GM12878 (cell line): Measurements from ENCODE around the gene NDUFAF5. TPM values are rescaled to one million over a fixed set of nuclear protein-coding genes. Genes with fewer than 3 reads are reported as not detected.

Source experiments
- ATAC-seq: fragments of 200-7000 bp; cut with Tn5 transposase; 3 replicates; pipeline ENCODE4 v1.9.1; 2020; ENCODE audit warnings: mild to moderate bottlenecking, moderate library complexity
- BruUV-seq: library from RNA; stranded (reverse); fragments of 400-500 nt; replicated peaks from 2 replicates; lab custom pipeline; 2021; lab: Mats Ljungman, UMichigan
- CTCF ChIA-PET: fragments of 300-600 bp; sonication (Branson Sonifier 250); formaldehyde crosslinking; extraction: SDS; loops from one replicate; lab custom pipeline; 2021; ENCODE audit warnings: inconsistent platforms; lab: Yijun Ruan, JAX
- POLR2A ChIA-PET: fragments of 350-600 bp; formaldehyde crosslinking; extraction: SDS; loops from one replicate; lab custom pipeline; 2021; ENCODE audit warnings: inconsistent platforms; lab: Charles Lee
- RAD21 ChIA-PET: fragments of 300-600 bp; sonication (Branson Sonifier 250); formaldehyde crosslinking; loops from one replicate; lab custom pipeline; 2023; ENCODE audit warnings: antibody characterized with exemption; ENCODE audit not compliant: unreplicated experiment; lab: Charles Lee
- SMC1A ChIA-PET: fragments of 300-600 bp; sonication (Branson Sonifier 250); formaldehyde crosslinking; loops from one replicate; lab custom pipeline; 2023; ENCODE audit not compliant: unreplicated experiment, uncharacterized antibody; lab: Charles Lee
- DNase-seq: peaks from one replicate; pipeline ENCODE4 v3.0.0-alpha.2; 2011; ENCODE audit warnings: low read depth, low spot score
- FAIRE-seq: peaks from 3 replicates; lab custom pipeline; 2011; peaks lifted over from hg19 to GRCh38; lab: Jason Lieb, UNC
- H2AFZ ChIP-seq: 2 replicates; pipeline ENCODE4 v1.6.0; 2011; ENCODE audit warnings: low read depth, low read length, control low read depth; ENCODE audit not compliant: control insufficient read depth
- H3K27ac ChIP-seq: 2 replicates; pipeline ENCODE4 v1.5.1; 2011; ENCODE audit warnings: control low read depth; ENCODE audit not compliant: control insufficient read depth, insufficient read depth
- H3K27me3 ChIP-seq, 2 experiments: replicated peaks in 1 of 2; 2 replicates each; pipeline versions ENCODE4 v1.6.0 to v1.6.1; 2011; ENCODE audit warnings: low read length in 1 of 2; ENCODE audit not compliant: control insufficient read depth in 2 of 2, insufficient read depth in 2 of 2
- H3K36me3 ChIP-seq, 2 experiments: 2 replicates each; pipeline ENCODE4 v1.5.1; 2011; ENCODE audit warnings: low read length in 1 of 2; ENCODE audit not compliant: control insufficient read depth in 2 of 2, insufficient read depth in 2 of 2
- H3K4me1 ChIP-seq: 2 replicates; pipeline ENCODE4 v1.6.1; 2011; ENCODE audit warnings: mild to moderate bottlenecking, low read length, moderate library complexity, mixed read lengths; ENCODE audit not compliant: control insufficient read depth, insufficient read depth
- H3K4me2 ChIP-seq: 2 replicates; pipeline ENCODE4 v1.6.0; 2011; ENCODE audit warnings: control low read depth; ENCODE audit not compliant: control insufficient read depth, insufficient read depth
- H3K4me3 ChIP-seq: fragments of 200-600 bp; sonication (generic); 2 replicates; pipeline ENCODE4 v1.5.1; 2016
- H3K79me2 ChIP-seq: 2 replicates; pipeline ENCODE4 v1.6.0; 2011; ENCODE audit warnings: low read length; ENCODE audit not compliant: control insufficient read depth, insufficient read depth
- H3K9ac ChIP-seq: 2 replicates; pipeline ENCODE4 v1.8.0; 2011; ENCODE audit warnings: low read length, control low read depth, mixed read lengths; ENCODE audit not compliant: control insufficient read depth, insufficient read depth
- H3K9me3 ChIP-seq: replicated peaks from 3 replicates; pipeline ENCODE4 v1.5.1; 2011; ENCODE audit warnings: mild to moderate bottlenecking, low read length; ENCODE audit not compliant: control insufficient read depth, insufficient read depth
- H4K20me1 ChIP-seq: 2 replicates; pipeline ENCODE4 v1.6.0; 2011; ENCODE audit not compliant: control insufficient read depth, insufficient read depth
- ATF2 ChIP-seq: IDR thresholded peaks from 2 replicates; pipeline ENCODE4 v1.6.1; 2012; ENCODE audit warnings: low read length, inconsistent platforms
- BCL11A ChIP-seq: IDR thresholded peaks from 2 replicates; pipeline ENCODE4 v1.6.1; 2011; ENCODE audit warnings: low read depth, low read length
- BCL3 ChIP-seq: IDR thresholded peaks from 2 replicates; pipeline ENCODE4 v1.6.1; 2011; ENCODE audit warnings: borderline replicate concordance, low read depth, mild to moderate bottlenecking, moderate library complexity, low read length; ENCODE audit not compliant: insufficient read depth, poor library complexity, severe bottlenecking
- EZH2 ChIP-seq: IDR thresholded peaks from 2 replicates; pipeline ENCODE4 v1.6.1; 2012; ENCODE audit warnings: low read depth, mild to moderate bottlenecking, control low read depth, inconsistent platforms, low read length, borderline replicate concordance; ENCODE audit not compliant: control insufficient read depth
- FOS ChIP-seq: IDR thresholded peaks from 3 replicates; pipeline ENCODE4 v1.6.1; 2011; ENCODE audit warnings: borderline replicate concordance; ENCODE audit not compliant: insufficient read length; ENCODE audit errors: extremely low read depth
- FOXK2 ChIP-seq: fragments of 450-650 bp; IDR thresholded peaks from 2 replicates; pipeline ENCODE4 v1.6.1; 2017; ENCODE audit warnings: mild to moderate bottlenecking, moderate library complexity
- IRF3 ChIP-seq: fragments of 450-650 bp; IDR thresholded peaks from 2 replicates; pipeline ENCODE4 v1.6.1; 2014; ENCODE audit warnings: mild to moderate bottlenecking
- POU2F2 ChIP-seq: IDR thresholded peaks from 3 replicates; pipeline ENCODE4 v1.6.1; 2011; ENCODE audit warnings: low read depth, mild to moderate bottlenecking, low read length, borderline replicate concordance
- SMC3 ChIP-seq: IDR thresholded peaks from 2 replicates; pipeline ENCODE4 v1.6.1; 2011; ENCODE audit warnings: low read length, improper control_type of control experiment, borderline replicate concordance
- SREBF1 ChIP-seq: IDR thresholded peaks from 2 replicates; pipeline ENCODE4 v1.6.1; 2012; ENCODE audit warnings: mild to moderate bottlenecking, low read length
- SRF ChIP-seq, 2 experiments: IDR thresholded peaks; 2 replicates each; pipeline ENCODE4 v1.6.1; 2011; ENCODE audit warnings: low read depth in 2 of 2, low read length in 2 of 2, mild to moderate bottlenecking in 1 of 2, moderate library complexity in 1 of 2
- STAT1 ChIP-seq: fragments of 450-650 bp; conservative IDR thresholded peaks from 2 replicates; pipeline ENCODE4 v1.6.1; 2014; ENCODE audit warnings: antibody characterized with exemption, mild to moderate bottlenecking
- YBX1 ChIP-seq: fragments of 450-650 bp; IDR thresholded peaks from 2 replicates; pipeline ENCODE4 v1.6.1; 2016; ENCODE audit warnings: antibody characterized with exemption
- YY1 ChIP-seq: IDR thresholded peaks from 2 replicates; pipeline ENCODE4 v1.6.1; 2011; ENCODE audit warnings: low read depth, mild to moderate bottlenecking, low read length
- ZSCAN29 ChIP-seq: fragments of 450-650 bp; IDR thresholded peaks from 2 replicates; pipeline ENCODE4 v1.6.1; 2017; ENCODE audit warnings: mild to moderate bottlenecking, moderate library complexity
- WGBS: methylation state at CpG from one replicate; pipeline ENCODE4 v1.1.6; 2016; ENCODE audit warnings: low lambda C conversion rate; ENCODE audit not compliant: insufficient replicate concordance, insufficient coverage; ENCODE audit errors: missing lambda C conversion rate; 5-methylcytosine and 5-hydroxymethylcytosine counted together
- in situ Hi-C: fragments of 300-500 bp; cut with MboI; formaldehyde crosslinking; loops from 9 replicates; pipeline ENCODE4 v1.14.3; 2018; ENCODE audit warnings: mixed read lengths
- intact Hi-C: fragments of 100-400 bp; cut with micrococcal nuclease; formaldehyde crosslinking; loops from one replicate; pipeline ENCODE4 v1.14.2; 2022; ENCODE audit not compliant: unreplicated experiment
- polyA plus RNA-seq, 11 experiments: library from polyadenylated mRNA; depleted of rRNA in 4 of 11; unstranded in 6 of 11; stranded (reverse) in 5 of 11; fragments of >200 nt; fragmentation: Nextera tagmentation in 4 of 11; fragmentation: Illumina TruSeq in 1 of 11; extraction: Ambion mirVana in 4 of 11; extraction: Trizol in 1 of 11; gene quantifications; 1 replicate in 1 of 11; 2 replicates in 10 of 11; pipeline versions ENCODE4 v1.2.1 to v1.2.3, GENCODE V29; 2011 to 2016; ENCODE audit warnings: inconsistent platforms in 2 of 11, missing spikeins in 2 of 11, low read depth in 1 of 11
- total RNA-seq, 4 experiments: library from RNA; depleted of rRNA in 3 of 4; stranded (reverse); fragments of >200 nt in 3 of 4; fragmentation: Illumina TruSeq in 1 of 4; extraction: Trizol in 1 of 4; gene quantifications; 2 replicates each; pipeline versions ENCODE4 v1.2.1 to v1.2.3, GENCODE V29; 2013 to 2021
- TF ChIP-seq, protein P1 (sequence below): fragments of 150-350 bp; IDR thresholded peaks from 2 replicates; pipeline ENCODE4 v1.6.1; 2014; ENCODE audit warnings: mild to moderate bottlenecking, low read depth, low read length
- TF ChIP-seq, protein P2 (sequence below): IDR thresholded peaks from 2 replicates; pipeline ENCODE4 v1.6.1; 2011; ENCODE audit warnings: borderline replicate concordance, low read depth, mild to moderate bottlenecking, moderate library complexity, mixed read lengths, low read length; ENCODE audit not compliant: insufficient read depth; ENCODE audit errors: extremely low read length
- TF ChIP-seq, protein P3 (sequence below): IDR thresholded peaks from 2 replicates; pipeline ENCODE4 v1.6.1; 2011; ENCODE audit warnings: low read depth, low read length, improper control_type of control experiment, borderline replicate concordance

NDUFAF5 gene
- total and polyA plus RNA-seq, 10 of the 15 experiments (the other 5 are each of a cell fraction or from before 2014, with no cell fraction given): 15.6 to 36.9 (median 28.0) TPM

- Histone ChIP-seq H3K79me2 (no peaks in the 10 kb centered on the region), H3K27me3 (no peaks in the 10 kb centered on the region), H4K20me1 (no peaks in the 10 kb centered on the region), H3K9ac (no peak overlapping the region), H3K36me3 (no peaks in the 10 kb centered on the region), H3K4me3 (no peak overlapping the region), H3K9me3 (no peaks in the 10 kb centered on the region), H3K27ac (no peak overlapping the region), H3K4me2 (no peak overlapping the region), H2AFZ (no peak overlapping the region), H3K4me1 (no peaks in the 10 kb centered on the region)
- no TSS peak for BruUV-seq
- SMC1A ChIA-PET: interaction anchor here (1.3 kb wide), 1 partner anchor 49 kb away, joined by 3 read pairs; no protein-coding TSS in a partner anchor
- CTCF ChIA-PET: interaction anchor here (1.4 kb wide), 1 partner anchor 9 kb away, joined by 3 read pairs; no protein-coding TSS in a partner anchor
- in situ Hi-C loops (no loop called here), intact Hi-C loops (no loop called here)
- DNase-seq (no peak), ATAC-seq (no peak), FAIRE-seq (no peak)
- POLR2A ChIA-PET: no interaction called here
- WGBS: 9% methylated on average over 2 of the region's 2 CpGs
- RAD21 ChIA-PET: no interaction called here
- TF ChIP-seq SREBF1 (no peak), YBX1 (no peak), EZH2 (no peak), BCL11A (no peak), ZSCAN29 (no peak), ATF2 (no peak), STAT1 (no peak), FOXK2 (no peak), POU2F2 (no peak), IRF3 (no peak), SRF (IDR thresholded peaks at IDR 0.05; ENCODE audit: low read depth in 2 of 2, low read length in 2 of 2) (no peak), SMC3 (no peak), FOS (no peak), YY1 (no peak), BCL3 (no peak)
- TF ChIP-seq, protein P1, sequence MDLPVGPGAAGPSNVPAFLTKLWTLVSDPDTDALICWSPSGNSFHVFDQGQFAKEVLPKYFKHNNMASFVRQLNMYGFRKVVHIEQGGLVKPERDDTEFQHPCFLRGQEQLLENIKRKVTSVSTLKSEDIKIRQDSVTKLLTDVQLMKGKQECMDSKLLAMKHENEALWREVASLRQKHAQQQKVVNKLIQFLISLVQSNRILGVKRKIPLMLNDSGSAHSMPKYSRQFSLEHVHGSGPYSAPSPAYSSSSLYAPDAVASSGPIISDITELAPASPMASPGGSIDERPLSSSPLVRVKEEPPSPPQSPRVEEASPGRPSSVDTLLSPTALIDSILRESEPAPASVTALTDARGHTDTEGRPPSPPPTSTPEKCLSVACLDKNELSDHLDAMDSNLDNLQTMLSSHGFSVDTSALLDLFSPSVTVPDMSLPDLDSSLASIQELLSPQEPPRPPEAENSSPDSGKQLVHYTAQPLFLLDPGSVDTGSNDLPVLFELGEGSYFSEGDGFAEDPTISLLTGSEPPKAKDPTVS: no peak
- TF ChIP-seq, protein P2, sequence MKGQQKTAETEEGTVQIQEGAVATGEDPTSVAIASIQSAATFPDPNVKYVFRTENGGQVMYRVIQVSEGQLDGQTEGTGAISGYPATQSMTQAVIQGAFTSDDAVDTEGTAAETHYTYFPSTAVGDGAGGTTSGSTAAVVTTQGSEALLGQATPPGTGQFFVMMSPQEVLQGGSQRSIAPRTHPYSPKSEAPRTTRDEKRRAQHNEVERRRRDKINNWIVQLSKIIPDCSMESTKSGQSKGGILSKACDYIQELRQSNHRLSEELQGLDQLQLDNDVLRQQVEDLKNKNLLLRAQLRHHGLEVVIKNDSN: no peak
- TF ChIP-seq, protein P3, sequence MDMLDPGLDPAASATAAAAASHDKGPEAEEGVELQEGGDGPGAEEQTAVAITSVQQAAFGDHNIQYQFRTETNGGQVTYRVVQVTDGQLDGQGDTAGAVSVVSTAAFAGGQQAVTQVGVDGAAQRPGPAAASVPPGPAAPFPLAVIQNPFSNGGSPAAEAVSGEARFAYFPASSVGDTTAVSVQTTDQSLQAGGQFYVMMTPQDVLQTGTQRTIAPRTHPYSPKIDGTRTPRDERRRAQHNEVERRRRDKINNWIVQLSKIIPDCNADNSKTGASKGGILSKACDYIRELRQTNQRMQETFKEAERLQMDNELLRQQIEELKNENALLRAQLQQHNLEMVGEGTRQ: no peak
These were observed 80.3 kb downstream of the NDUFAF5 start for GRCh38 chr20:13865156-13865555.
